Ovary (tissue), 3 donors: ENCODE measurements around the gene CLEC3A.

Experiments used
- CTCF ChIP-seq, 3 donors: fragments of 450-650 bp in 2 of 3; fragments of 200-600 bp in 1 of 3; IDR thresholded peaks; one replicate each; pipeline versions ENCODE4 v1.5.1 to v1.8.0; 2016 to 2022; ENCODE audit warnings: antibody characterized with exemption in 3 of 3, mild to moderate bottlenecking in 1 of 3
- EP300 ChIP-seq: sonication (generic); formaldehyde crosslinking; IDR thresholded peaks from one replicate; pipeline ENCODE4 v1.6.1; 2017; ENCODE audit warnings: antibody characterized with exemption
- donor health status: DM: no; HTN: no; CAD: no.

GRCh38 chr16:77995843-77996455 is 26.4 kb upstream of the CLEC3A start:
- no peak for TF ChIP-seq EP300
- no peak for TF ChIP-seq CTCF (IDR thresholded peaks at IDR 0.05)
